Smooth muscle cell (in vitro differentiated cells): ENCODE data around the gene ELL2. TPM values are rescaled to one million over a fixed set of nuclear protein-coding genes. Genes with fewer than 3 reads are reported as not detected.
A peak's percentile ranks its signal among the peaks of the same experiment; 100 is the strongest.

Experiments
- DNase-seq: peaks from one replicate; lab custom pipeline; 2025; ENCODE audit not compliant: unreplicated experiment; lab: John Stamatoyannopoulos, UW
- H2AFZ ChIP-seq: fragments of 200-600 bp; sonication (generic); 2 replicates; pipeline ENCODE4 v1.6.0; 2016; ENCODE audit warnings: antibody characterized with exemption, low read depth, mild to moderate bottlenecking
- H3F3A ChIP-seq: fragments of 200-600 bp; sonication (generic); 2 replicates; pipeline ENCODE4 v1.6.0; 2017; ENCODE audit warnings: antibody characterized with exemption, low read depth
- H3K27ac ChIP-seq: fragments of 200-600 bp; sonication (generic); 2 replicates; pipeline ENCODE4 v1.5.1; 2016; ENCODE audit warnings: low read depth, mild to moderate bottlenecking
- H3K27me3 ChIP-seq: fragments of 200-600 bp; sonication (generic); 2 replicates; pipeline ENCODE4 v1.6.1; 2016; ENCODE audit warnings: low read depth, mild to moderate bottlenecking
- H3K36me3 ChIP-seq: fragments of 200-600 bp; sonication (generic); 2 replicates; pipeline ENCODE4 v1.5.1; 2016; ENCODE audit warnings: low read depth
- H3K4me1 ChIP-seq: fragments of 200-600 bp; sonication (generic); 2 replicates; pipeline ENCODE4 v1.5.1; 2016; ENCODE audit warnings: low read depth
- H3K4me2 ChIP-seq: fragments of 200-600 bp; sonication (generic); 2 replicates; pipeline ENCODE4 v1.6.0; 2016; ENCODE audit warnings: mild to moderate bottlenecking
- H3K4me3 ChIP-seq: fragments of 200-600 bp; sonication (generic); 2 replicates; pipeline ENCODE4 v1.5.1; 2016; ENCODE audit warnings: mild to moderate bottlenecking
- H3K79me2 ChIP-seq: fragments of 200-600 bp; sonication (generic); 2 replicates; pipeline ENCODE4 v1.6.0; 2016; ENCODE audit warnings: low read depth, mild to moderate bottlenecking
- H3K9ac ChIP-seq: fragments of 200-600 bp; sonication (generic); 2 replicates; pipeline ENCODE4 v1.6.0; 2016; ENCODE audit warnings: low read depth
- H3K9me3 ChIP-seq: fragments of 200-600 bp; sonication (generic); replicated peaks from 2 replicates; pipeline ENCODE4 v1.5.1; 2016; ENCODE audit warnings: low read depth
- H4K20me1 ChIP-seq: fragments of 200-600 bp; sonication (generic); 2 replicates; pipeline ENCODE4 v1.6.0; 2016; ENCODE audit warnings: low read depth
- CTCF ChIP-seq: fragments of 200-600 bp; sonication (generic); IDR thresholded peaks from 2 replicates; pipeline ENCODE4 v1.5.1; 2017; ENCODE audit warnings: borderline replicate concordance, mild to moderate bottlenecking, antibody characterized with exemption; ENCODE audit not compliant: insufficient read depth, poor library complexity, severe bottlenecking
- WGBS: methylation state at CpG from one replicate; pipeline ENCODE4 v1.1.7; 2016; ENCODE audit warnings: low lambda C conversion rate; 5-methylcytosine and 5-hydroxymethylcytosine counted together
- polyA plus RNA-seq: library from polyadenylated mRNA; unstranded; fragments of >200 nt; fragmentation: Nextera tagmentation; extraction: Ambion mirVana; gene quantifications from 2 replicates; pipeline ENCODE4 v1.2.1, GENCODE V29; 2016
- total RNA-seq: library from RNA; depleted of rRNA; stranded (reverse); fragments of >200 nt; gene quantifications from 2 replicates; pipeline ENCODE4 v1.2.3, GENCODE V29; 2014

Gene ELL2
- total and polyA plus RNA-seq, 2 experiments from 2014 or later: 14.4 to 49.9 TPM

GRCh38 chr5:95956021-95956899 is 5.4 kb downstream of the ELL2 start:
- WGBS: 92% methylated on average over 2 of the region's 2 CpGs
- Histone ChIP-seq H3K27me3 (no peaks in the 10 kb centered on the region), H3K79me2 (peaks cover 96% of the 10 kb centered on the region), H3F3A (no peaks in the 10 kb centered on the region), H3K36me3 (no peaks in the 10 kb centered on the region), H3K9me3 (no peaks in the 10 kb centered on the region), H3K9ac (no peak overlapping the region), H2AFZ (no peak overlapping the region), H3K27ac (no peak overlapping the region), H3K4me2 (peak overlapping the region; percentile 98), H3K4me1 (peaks cover 25% of the 10 kb centered on the region), H3K4me3 (peak overlapping the region; percentile 77), H4K20me1 (peaks cover 97% of the 10 kb centered on the region)
- no peak for TF ChIP-seq CTCF
- DNase-seq: no peak

GRCh38 chr5:95954716-95955115 is 6.9 kb downstream of the ELL2 start:
- H3K9ac ChIP-seq: no peak overlapping the region
- H3K4me2 ChIP-seq: no peak overlapping the region
- DNase-seq: no peak
- no peak for TF ChIP-seq CTCF
- no peaks in the 10 kb centered on the region for H3F3A ChIP-seq
- peaks cover 96% of the 10 kb centered on the region for H4K20me1 ChIP-seq
- H3K9me3 ChIP-seq: no peaks in the 10 kb centered on the region
- WGBS: 91% methylated on average over 3 of the region's 3 CpGs
- no peak overlapping the region for H2AFZ ChIP-seq
- H3K27me3 ChIP-seq: no peaks in the 10 kb centered on the region
- no peak overlapping the region for H3K27ac ChIP-seq
- no peak overlapping the region for H3K4me3 ChIP-seq
- peaks cover 25% of the 10 kb centered on the region for H3K4me1 ChIP-seq
- peaks cover 96% of the 10 kb centered on the region for H3K79me2 ChIP-seq
- no peaks in the 10 kb centered on the region for H3K36me3 ChIP-seq

GRCh38 chr5:95953021-95953702 is 8.5 kb downstream of the ELL2 start:
- no peak overlapping the region for H3K9ac ChIP-seq
- no peak for TF ChIP-seq CTCF
- no peaks in the 10 kb centered on the region for H3F3A ChIP-seq
- H3K4me2 ChIP-seq: no peak overlapping the region
- H4K20me1 ChIP-seq: peaks cover 96% of the 10 kb centered on the region
- no peak overlapping the region for H3K4me3 ChIP-seq
- no peaks in the 10 kb centered on the region for H3K9me3 ChIP-seq
- no peak for DNase-seq
- H3K27ac ChIP-seq: no peak overlapping the region
- peaks cover 9% of the 10 kb centered on the region for H3K4me1 ChIP-seq
- no peak overlapping the region for H2AFZ ChIP-seq
- H3K79me2 ChIP-seq: peaks cover 95% of the 10 kb centered on the region
- 93% methylated on average over 5 of the region's 5 CpGs for WGBS
- H3K36me3 ChIP-seq: no peaks in the 10 kb centered on the region
- no peaks in the 10 kb centered on the region for H3K27me3 ChIP-seq
